HepG2 (cell line): ENCODE data around the gene CLNS1A. TPM values are rescaled to one million over a fixed set of nuclear protein-coding genes. Genes with fewer than 3 reads are reported as not detected.

Experiments used
- AGO1 ChIP-seq: fragments of 200-400 bp; formaldehyde crosslinking; IDR thresholded peaks from 2 replicates; pipeline ENCODE4 v1.6.1; 2017; ENCODE audit warnings: mild to moderate bottlenecking, low read depth, low read length, moderate library complexity; ENCODE audit not compliant: poor library complexity, severe bottlenecking
- CC2D1A ChIP-seq: sonication (generic); formaldehyde crosslinking; IDR thresholded peaks from 2 replicates; pipeline ENCODE4 v1.8.1; 2023; ENCODE audit warnings: mild to moderate bottlenecking, missing genetic modification reagents
- HIVEP1 ChIP-seq: sonication (generic); formaldehyde crosslinking; IDR thresholded peaks from 2 replicates; pipeline ENCODE4 v1.4.0; 2020; ENCODE audit warnings: mild to moderate bottlenecking, missing genetic modification reagents
- NBN ChIP-seq: fragments of 450-650 bp; conservative IDR thresholded peaks from 2 replicates; pipeline ENCODE4 v1.6.1; 2017
- NR1H2 ChIP-seq: sonication (generic); formaldehyde crosslinking; IDR thresholded peaks from 2 replicates; pipeline ENCODE4 v1.8.1; 2022; ENCODE audit warnings: low read depth, missing genetic modification reagents, borderline replicate concordance
- POLR2G ChIP-seq: fragments of 200-400 bp; formaldehyde crosslinking; IDR thresholded peaks from 2 replicates; pipeline ENCODE4 v1.6.1; 2018; ENCODE audit warnings: mild to moderate bottlenecking, low read depth, low read length, moderate library complexity
- SCMH1 ChIP-seq: sonication (generic); formaldehyde crosslinking; IDR thresholded peaks from 2 replicates; pipeline ENCODE4 v1.9.0; 2021; ENCODE audit warnings: missing genetic modification reagents, mild to moderate bottlenecking, borderline replicate concordance
- SP1 ChIP-seq, 2 experiments: fragments of 450-650 bp in 1 of 2; sonication (generic) in 1 of 2; formaldehyde crosslinking in 1 of 2; IDR thresholded peaks; 2 replicates each; pipeline versions ENCODE4 v1.4.0 to v1.6.1; 2016 to 2020; ENCODE audit warnings: missing genetic modification reagents in 1 of 2
- SPEN ChIP-seq: sonication (generic); formaldehyde crosslinking; IDR thresholded peaks from 2 replicates; pipeline ENCODE4 v1.5.1; 2020; ENCODE audit warnings: low read depth, mild to moderate bottlenecking, missing genetic modification reagents
- TCF7 ChIP-seq: sonication (generic); IDR thresholded peaks from 2 replicates; pipeline ENCODE4 v1.6.1; 2016; ENCODE audit warnings: antibody characterized with exemption, low read depth
- ZMYM4 ChIP-seq: sonication (generic); formaldehyde crosslinking; IDR thresholded peaks from 2 replicates; pipeline ENCODE4 v1.8.1; 2023; ENCODE audit warnings: mild to moderate bottlenecking, missing genetic modification reagents
- ZNF12 ChIP-seq: sonication (generic); formaldehyde crosslinking; IDR thresholded peaks from 2 replicates; pipeline ENCODE4 v1.5.0; 2020; ENCODE audit warnings: missing genetic modification reagents
- ZNF614 ChIP-seq: IDR thresholded peaks from 2 replicates; pipeline ENCODE4 v1.6.1; 2018; ENCODE audit warnings: missing biosample characterization, missing genetic modification reagents, inconsistent platforms, borderline replicate concordance
- ZNF713 ChIP-seq: sonication (generic); formaldehyde crosslinking; IDR thresholded peaks from 2 replicates; pipeline ENCODE4 v1.4.0; 2020; ENCODE audit warnings: mild to moderate bottlenecking, missing genetic modification reagents
- ZSCAN29 ChIP-seq: sonication (generic); formaldehyde crosslinking; conservative IDR thresholded peaks from 2 replicates; pipeline ENCODE4 v1.4.0; 2020; ENCODE audit warnings: mild to moderate bottlenecking, missing genetic modification reagents
- polyA plus RNA-seq, 8 experiments: library from polyadenylated mRNA; depleted of rRNA in 3 of 8; stranded (reverse) in 7 of 8; unstranded in 1 of 8; fragments of >200 nt; fragmentation: Illumina TruSeq in 4 of 8; extraction: Trizol in 4 of 8; gene quantifications; 2 replicates each; pipeline versions ENCODE4 v1.2.1 to v1.2.3, GENCODE V29; 2011 to 2016; ENCODE audit warnings: low read depth in 4 of 8, missing spikeins in 1 of 8, mixed read lengths in 1 of 8; ENCODE audit not compliant: insufficient read depth in 1 of 8
- total RNA-seq, 5 experiments: library from RNA; depleted of rRNA; stranded (reverse); fragments of >200 nt; fragmentation: Illumina TruSeq; extraction: Trizol; gene quantifications; 2 replicates each; pipeline ENCODE4 v1.2.3, GENCODE V29; 2016; ENCODE audit warnings: low read depth in 1 of 5
- TF ChIP-seq, protein P1 (sequence below): IDR thresholded peaks from 2 replicates; pipeline ENCODE4 v1.4.0; 2020; ENCODE audit warnings: mild to moderate bottlenecking, missing genetic modification reagents
- TF ChIP-seq, protein P2 (sequence below), 2 experiments: fragments of 450-650 bp in 1 of 2; sonication (generic) in 1 of 2; formaldehyde crosslinking in 1 of 2; IDR thresholded peaks; 2 replicates each; pipeline versions ENCODE4 v1.6.1 to v1.8.0; 2016 to 2022; ENCODE audit warnings: antibody characterized with exemption in 1 of 2, mild to moderate bottlenecking in 1 of 2, missing genetic modification reagents in 1 of 2

Gene CLNS1A
- total and polyA plus RNA-seq, 2 of the 13 experiments (the other 11 are each of a cell fraction or from before 2014, with no cell fraction given): 158 to 219 TPM

- TF ChIP-seq ZMYM4 (CRISPR knock-in tag): peak; percentile 81
- no peak for TF ChIP-seq NBN
- no peak for TF ChIP-seq ZSCAN29 (CRISPR knock-in tag)
- TF ChIP-seq, protein P1, sequence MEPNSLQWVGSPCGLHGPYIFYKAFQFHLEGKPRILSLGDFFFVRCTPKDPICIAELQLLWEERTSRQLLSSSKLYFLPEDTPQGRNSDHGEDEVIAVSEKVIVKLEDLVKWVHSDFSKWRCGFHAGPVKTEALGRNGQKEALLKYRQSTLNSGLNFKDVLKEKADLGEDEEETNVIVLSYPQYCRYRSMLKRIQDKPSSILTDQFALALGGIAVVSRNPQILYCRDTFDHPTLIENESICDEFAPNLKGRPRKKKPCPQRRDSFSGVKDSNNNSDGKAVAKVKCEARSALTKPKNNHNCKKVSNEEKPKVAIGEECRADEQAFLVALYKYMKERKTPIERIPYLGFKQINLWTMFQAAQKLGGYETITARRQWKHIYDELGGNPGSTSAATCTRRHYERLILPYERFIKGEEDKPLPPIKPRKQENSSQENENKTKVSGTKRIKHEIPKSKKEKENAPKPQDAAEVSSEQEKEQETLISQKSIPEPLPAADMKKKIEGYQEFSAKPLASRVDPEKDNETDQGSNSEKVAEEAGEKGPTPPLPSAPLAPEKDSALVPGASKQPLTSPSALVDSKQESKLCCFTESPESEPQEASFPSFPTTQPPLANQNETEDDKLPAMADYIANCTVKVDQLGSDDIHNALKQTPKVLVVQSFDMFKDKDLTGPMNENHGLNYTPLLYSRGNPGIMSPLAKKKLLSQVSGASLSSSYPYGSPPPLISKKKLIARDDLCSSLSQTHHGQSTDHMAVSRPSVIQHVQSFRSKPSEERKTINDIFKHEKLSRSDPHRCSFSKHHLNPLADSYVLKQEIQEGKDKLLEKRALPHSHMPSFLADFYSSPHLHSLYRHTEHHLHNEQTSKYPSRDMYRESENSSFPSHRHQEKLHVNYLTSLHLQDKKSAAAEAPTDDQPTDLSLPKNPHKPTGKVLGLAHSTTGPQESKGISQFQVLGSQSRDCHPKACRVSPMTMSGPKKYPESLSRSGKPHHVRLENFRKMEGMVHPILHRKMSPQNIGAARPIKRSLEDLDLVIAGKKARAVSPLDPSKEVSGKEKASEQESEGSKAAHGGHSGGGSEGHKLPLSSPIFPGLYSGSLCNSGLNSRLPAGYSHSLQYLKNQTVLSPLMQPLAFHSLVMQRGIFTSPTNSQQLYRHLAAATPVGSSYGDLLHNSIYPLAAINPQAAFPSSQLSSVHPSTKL: peak; percentile 79
- TF ChIP-seq SCMH1 (CRISPR knock-in tag): no peak
- TF ChIP-seq HIVEP1 (CRISPR knock-in tag): peak; percentile 93
- TF ChIP-seq ZNF12 (CRISPR knock-in tag): peak; percentile 36; the same call in 1 of the 2 replicates
- peak; percentile 86 for TF ChIP-seq POLR2G
- peak; percentile 92 for TF ChIP-seq SPEN
- TF ChIP-seq CC2D1A: no peak
- TF ChIP-seq AGO1: peak; percentile 48
- no peak for TF ChIP-seq SP1 (IDR thresholded peaks at IDR 0.05)
- TF ChIP-seq SP1 (CRISPR knock-in tag; IDR thresholded peaks at IDR 0.05): peak; percentile 77
- TF ChIP-seq TCF7: peak; percentile 74
- peak; percentile 55; the same call in 1 of the 2 replicates for TF ChIP-seq ZNF614
- TF ChIP-seq, protein P2, sequence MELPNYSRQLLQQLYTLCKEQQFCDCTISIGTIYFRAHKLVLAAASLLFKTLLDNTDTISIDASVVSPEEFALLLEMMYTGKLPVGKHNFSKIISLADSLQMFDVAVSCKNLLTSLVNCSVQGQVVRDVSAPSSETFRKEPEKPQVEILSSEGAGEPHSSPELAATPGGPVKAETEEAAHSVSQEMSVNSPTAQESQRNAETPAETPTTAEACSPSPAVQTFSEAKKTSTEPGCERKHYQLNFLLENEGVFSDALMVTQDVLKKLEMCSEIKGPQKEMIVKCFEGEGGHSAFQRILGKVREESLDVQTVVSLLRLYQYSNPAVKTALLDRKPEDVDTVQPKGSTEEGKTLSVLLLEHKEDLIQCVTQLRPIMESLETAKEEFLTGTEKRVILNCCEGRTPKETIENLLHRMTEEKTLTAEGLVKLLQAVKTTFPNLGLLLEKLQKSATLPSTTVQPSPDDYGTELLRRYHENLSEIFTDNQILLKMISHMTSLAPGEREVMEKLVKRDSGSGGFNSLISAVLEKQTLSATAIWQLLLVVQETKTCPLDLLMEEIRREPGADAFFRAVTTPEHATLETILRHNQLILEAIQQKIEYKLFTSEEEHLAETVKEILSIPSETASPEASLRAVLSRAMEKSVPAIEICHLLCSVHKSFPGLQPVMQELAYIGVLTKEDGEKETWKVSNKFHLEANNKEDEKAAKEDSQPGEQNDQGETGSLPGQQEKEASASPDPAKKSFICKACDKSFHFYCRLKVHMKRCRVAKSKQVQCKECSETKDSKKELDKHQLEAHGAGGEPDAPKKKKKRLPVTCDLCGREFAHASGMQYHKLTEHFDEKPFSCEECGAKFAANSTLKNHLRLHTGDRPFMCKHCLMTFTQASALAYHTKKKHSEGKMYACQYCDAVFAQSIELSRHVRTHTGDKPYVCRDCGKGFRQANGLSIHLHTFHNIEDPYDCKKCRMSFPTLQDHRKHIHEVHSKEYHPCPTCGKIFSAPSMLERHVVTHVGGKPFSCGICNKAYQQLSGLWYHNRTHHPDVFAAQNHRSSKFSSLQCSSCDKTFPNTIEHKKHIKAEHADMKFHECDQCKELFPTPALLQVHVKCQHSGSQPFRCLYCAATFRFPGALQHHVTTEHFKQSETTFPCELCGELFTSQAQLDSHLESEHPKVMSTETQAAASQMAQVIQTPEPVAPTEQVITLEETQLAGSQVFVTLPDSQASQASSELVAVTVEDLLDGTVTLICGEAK (IDR thresholded peaks at IDR 0.05): no peak
- TF ChIP-seq, protein P2 (CRISPR knock-in tag; IDR thresholded peaks at IDR 0.05): no peak; the same call in 1 of the 2 replicates
- TF ChIP-seq ZNF713 (CRISPR knock-in tag): no peak
- TF ChIP-seq NR1H2 (CRISPR knock-in tag): no peak
Observed at GRCh38 chr11:77589521-77590193, 47.9 kb downstream of the CLNS1A start, which contains the start of gene AQP11 (continued).
